K562 (cell line): ENCODE results near the gene ZFAND2B. TPM values are rescaled to one million over a fixed set of nuclear protein-coding genes. Genes with fewer than 3 reads are reported as not detected.

ENCODE experiments used
- ATAC-seq: fragments of 200-7000 bp; cut with Tn5 transposase; 3 replicates; pipeline ENCODE4 v1.9.1; 2020; ENCODE audit warnings: moderate library complexity
- BruUV-seq: library from RNA; stranded (reverse); fragments of 400-500 nt; replicated peaks from 2 replicates; lab custom pipeline; 2021; lab: Mats Ljungman, UMichigan
- CTCF ChIA-PET: fragments of 300-600 bp; formaldehyde crosslinking; extraction: SDS; loops from one replicate; lab custom pipeline; 2021; ENCODE audit warnings: low intra/inter-chr PET ratio; lab: Yijun Ruan, JAX
- POLR2A ChIA-PET: fragments of 300-600, 350-650 bp; sonication (Branson Sonifier 250); formaldehyde crosslinking; extraction: SDS; loops from one replicate; lab custom pipeline; 2021; ENCODE audit warnings: antibody characterized with exemption, inconsistent platforms; lab: Yijun Ruan, JAX
- DNase-seq, 4 experiments: peaks; one replicate each; pipeline versions ENCODE4 v3.0.0 to v3.0.0-alpha.2; 2011 to 2018; ENCODE audit warnings: low spot score in 3 of 4, mixed read lengths in 3 of 4; ENCODE audit errors: extremely low read depth in 1 of 4
- FAIRE-seq: peaks from 2 replicates; lab custom pipeline; 2011; peaks lifted over from hg19 to GRCh38; lab: Jason Lieb, UNC
- H2AFZ ChIP-seq: 2 replicates; pipeline ENCODE4 v1.6.0; 2011; ENCODE audit warnings: low read depth, low read length, control low read depth, inconsistent platforms
- H3K27ac ChIP-seq: fragments of 200-600 bp; 3 replicates; pipeline ENCODE4 v1.8.0; 2011; ENCODE audit warnings: low read depth, mild to moderate bottlenecking, control low read depth, inconsistent platforms, low read length, moderate library complexity, mixed read lengths; ENCODE audit errors: extremely low read depth
- H3K27me3 ChIP-seq, 2 experiments: fragments of 300-600 bp in 1 of 2; 2 replicates in 1 of 2; 3 replicates in 1 of 2; pipeline versions ENCODE4 v1.6.0 to v1.8.0; 2011; ENCODE audit warnings: inconsistent platforms in 2 of 2, low read length in 2 of 2, mild to moderate bottlenecking in 1 of 2, mixed read lengths in 1 of 2, moderate library complexity in 1 of 2; ENCODE audit not compliant: control insufficient read depth in 2 of 2, insufficient read depth in 2 of 2
- H3K36me3 ChIP-seq: fragments of 300-600 bp; 3 replicates; pipeline ENCODE4 v1.8.0; 2011; ENCODE audit warnings: mild to moderate bottlenecking, low read length, inconsistent platforms; ENCODE audit not compliant: control insufficient read depth, insufficient read depth
- H3K4me1 ChIP-seq, 2 experiments: fragments of 200-600 bp in 1 of 2; replicated peaks in 1 of 2; 2 replicates in 1 of 2; 3 replicates in 1 of 2; pipeline versions ENCODE4 v1.5.1 to v1.8.0; 2011; ENCODE audit warnings: inconsistent platforms in 2 of 2, low read length in 2 of 2, mild to moderate bottlenecking in 1 of 2, mixed read lengths in 1 of 2, moderate library complexity in 1 of 2; ENCODE audit not compliant: control insufficient read depth in 2 of 2, insufficient read depth in 2 of 2
- H3K4me2 ChIP-seq: 2 replicates; pipeline ENCODE4 v1.6.1; 2011; ENCODE audit warnings: low read length, control low read depth, inconsistent platforms, mixed read lengths; ENCODE audit not compliant: insufficient read depth
- H3K4me3 ChIP-seq: fragments of 200-600 bp; sonication (generic), shearing (Covaris generic); 2 replicates; pipeline ENCODE4 v1.5.1; 2016; ENCODE audit warnings: control low read depth, inconsistent platforms
- H3K79me2 ChIP-seq: fragments of 200-600 bp; 3 replicates; pipeline ENCODE4 v1.8.0; 2011; ENCODE audit warnings: low read length, inconsistent platforms; ENCODE audit not compliant: control insufficient read depth, insufficient read depth
- H3K9ac ChIP-seq, 2 experiments: 2 replicates each; pipeline versions ENCODE4 v1.6.0 to v1.6.1; 2011; ENCODE audit warnings: low read depth in 2 of 2, low read length in 2 of 2, control low read depth in 1 of 2, inconsistent platforms in 1 of 2, mild to moderate bottlenecking in 1 of 2, mixed read lengths in 1 of 2; ENCODE audit not compliant: insufficient read depth in 1 of 2
- H3K9me1 ChIP-seq: one replicate; pipeline ENCODE4 v1.6.0; 2011; ENCODE audit warnings: inconsistent platforms, mild to moderate bottlenecking, low read length, moderate library complexity; ENCODE audit not compliant: control insufficient read depth, insufficient read depth
- H3K9me3 ChIP-seq: replicated peaks from 2 replicates; pipeline ENCODE4 v1.5.1; 2011; ENCODE audit warnings: low read depth, low read length, inconsistent platforms; ENCODE audit not compliant: control insufficient read depth, insufficient read depth
- H4K20me1 ChIP-seq: replicated peaks from 2 replicates; pipeline ENCODE4 v1.6.1; 2011; ENCODE audit warnings: low read length, inconsistent platforms, mixed read lengths; ENCODE audit not compliant: control insufficient read depth, insufficient read depth
- BRF1 ChIP-seq: IDR thresholded peaks from 3 replicates; pipeline ENCODE4 v1.6.1; 2011; ENCODE audit warnings: borderline replicate concordance, mild to moderate bottlenecking; ENCODE audit not compliant: insufficient read length; ENCODE audit errors: extremely low read depth
- CAMTA2 ChIP-seq: fragments of 250-450 bp; sonication (Bioruptor Pico); conservative IDR thresholded peaks from 2 replicates; pipeline ENCODE4 v1.5.1; 2022
- CC2D1A ChIP-seq: fragments of 450-650 bp; IDR thresholded peaks from 2 replicates; pipeline ENCODE4 v1.6.1; 2017; ENCODE audit warnings: mild to moderate bottlenecking
- ETV1 ChIP-seq: fragments of 450-650 bp; conservative IDR thresholded peaks from 2 replicates; pipeline ENCODE4 v1.6.1; 2016; ENCODE audit warnings: missing genetic modification characterization, control low read depth, low read depth, missing compliant biosample characterization
- FOXP1 ChIP-seq: sonication (generic); formaldehyde crosslinking; IDR thresholded peaks from 2 replicates; pipeline ENCODE4 v1.8.0; 2022; ENCODE audit warnings: mild to moderate bottlenecking, missing genetic modification reagents
- NCOA4 ChIP-seq: fragments of 450-650 bp; IDR thresholded peaks from 2 replicates; pipeline ENCODE4 v1.6.1; 2018; ENCODE audit warnings: mild to moderate bottlenecking; ENCODE audit not compliant: partially characterized antibody
- RB1 ChIP-seq: fragments of 450-650 bp; IDR thresholded peaks from 2 replicates; pipeline ENCODE4 v1.6.1; 2017; ENCODE audit warnings: low read depth, mild to moderate bottlenecking
- XRCC3 ChIP-seq: fragments of 450-650 bp; IDR thresholded peaks from 2 replicates; pipeline ENCODE4 v1.6.1; 2017; ENCODE audit warnings: mild to moderate bottlenecking, moderate library complexity
- ZFPM2 ChIP-seq: fragments of 250-450 bp; sonication (Bioruptor Pico); IDR thresholded peaks from 2 replicates; pipeline ENCODE4 v1.5.1; 2022; ENCODE audit warnings: mild to moderate bottlenecking
- WGBS: fragments of 100-300 bp; shearing (Covaris generic); methylation state at CpG from one replicate; pipeline ENCODE4 v1.1.6; 2016; ENCODE audit warnings: low coverage, mixed read lengths; ENCODE audit not compliant: insufficient coverage; ENCODE audit errors: missing lambda C conversion rate; 5-methylcytosine and 5-hydroxymethylcytosine counted together
- in situ Hi-C: fragments of 300-500 bp; cut with MboI; formaldehyde crosslinking; loops from 4 replicates; pipeline ENCODE4 v1.15.0; 2018; ENCODE audit warnings: inconsistent platforms, mixed read lengths
- intact Hi-C: fragments of 100-400 bp; cut with micrococcal nuclease; formaldehyde crosslinking; loops from 2 replicates; pipeline ENCODE4 v1.14.2; 2022
- polyA plus RNA-seq, 8 experiments: library from polyadenylated mRNA; depleted of rRNA in 4 of 8; stranded (reverse) in 5 of 8; unstranded in 3 of 8; fragments of >200 nt; fragmentation: Nextera tagmentation in 2 of 8; fragmentation: Illumina TruSeq in 1 of 8; extraction: Ambion mirVana in 2 of 8; extraction: Trizol in 1 of 8; gene quantifications; 2 replicates each; pipeline versions ENCODE4 v1.2.1 to v1.2.3, GENCODE V29; 2011 to 2014; ENCODE audit warnings: inconsistent platforms in 1 of 8, missing spikeins in 1 of 8
- total RNA-seq, 7 experiments: library from RNA; depleted of rRNA in 6 of 7; stranded (reverse); fragments of >200 nt in 6 of 7; fragmentation: Illumina TruSeq in 2 of 7; extraction: Trizol in 2 of 7; gene quantifications; 2 replicates each; pipeline versions ENCODE4 v1.2.1 to v1.2.3, GENCODE V29; 2011 to 2021; ENCODE audit warnings: low replicate concordance in 1 of 7

The ZFAND2B gene
- total and polyA plus RNA-seq, 9 of the 15 experiments (the other 6 are each of a cell fraction or from before 2014, with no cell fraction given): 9.9 to 33.3 (median 26.1) TPM

DNA sequence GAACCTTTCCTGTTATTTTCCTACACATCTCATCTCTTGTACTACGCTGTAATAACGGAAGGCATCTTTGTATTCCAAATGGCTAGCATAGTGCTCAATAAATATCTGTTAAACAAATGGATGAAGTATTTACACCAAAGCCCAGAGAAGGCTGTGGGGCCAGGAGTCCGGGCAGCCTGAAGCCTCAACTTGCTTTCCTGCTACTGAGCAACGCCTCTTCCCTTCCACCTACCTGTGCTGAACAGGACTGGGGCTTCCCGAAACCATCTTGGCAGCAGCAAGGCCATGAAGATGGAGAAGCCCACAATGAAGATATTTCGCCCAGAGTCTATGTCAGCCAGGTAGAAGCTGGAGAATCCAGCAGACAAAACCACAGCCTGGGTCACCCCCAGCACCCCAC, 43.4 kb upstream of the ZFAND2B start:
- no peaks in the 10 kb centered on the region for H3K9me1 ChIP-seq
- ATAC-seq (no peak), DNase-seq (no peak), FAIRE-seq (no peak)
- H3K4me1 ChIP-seq: peaks cover 8 to 16% of the 10 kb centered on the region in 2 experiments; a peak in 4 of 5 replicates
- H4K20me1 ChIP-seq: no peaks in the 10 kb centered on the region; the same call in 1 of the 2 replicates
- H3K4me3 ChIP-seq: no peak overlapping the region
- 24% methylated on average over 6 of the region's 6 CpGs for WGBS
- CTCF ChIA-PET: no interaction called here
- no peak overlapping the region for H3K9ac ChIP-seq
- TF ChIP-seq CAMTA2 (no peak), XRCC3 (no peak), CC2D1A (no peak), RB1 (no peak), ZFPM2 (no peak), ETV1 (tag) (no peak), NCOA4 (no peak), FOXP1 (CRISPR knock-in tag) (no peak), BRF1 (no peak)
- in situ Hi-C loops (no loop called here), intact Hi-C loops (no loop called here)
- no peaks in the 10 kb centered on the region; the same call in 2 of the 3 replicates for H3K79me2 ChIP-seq
- POLR2A ChIA-PET: no interaction called here
- H3K9me3 ChIP-seq: no peaks in the 10 kb centered on the region
- BruUV-seq: no TSS peak
- no peak overlapping the region for H2AFZ ChIP-seq
- no peak overlapping the region for H3K27ac ChIP-seq
- no peaks in the 10 kb centered on the region for H3K27me3 ChIP-seq
- no peak overlapping the region for H3K4me2 ChIP-seq
- H3K36me3 ChIP-seq: no peaks in the 10 kb centered on the region
